HepG2 (cell line): ENCODE measurements around the gene FAM111A. TPM values are rescaled to one million over a fixed set of nuclear protein-coding genes. Genes with fewer than 3 reads are reported as not detected.

Experiments
- BHLHE40 ChIP-seq: IDR thresholded peaks from 2 replicates; pipeline ENCODE4 v1.6.1; 2011; ENCODE audit warnings: low read length, improper control_type of control experiment
- CCAR2 ChIP-seq: fragments of 200-400 bp; formaldehyde crosslinking; optimal IDR thresholded peaks from 2 replicates; pipeline ENCODE3; 2018; ENCODE audit warnings: low read depth, mild to moderate bottlenecking, low read length, moderate library complexity
- FOXJ3 ChIP-seq: sonication (generic); formaldehyde crosslinking; IDR thresholded peaks from 2 replicates; pipeline ENCODE4 v1.4.0; 2020; ENCODE audit warnings: missing genetic modification reagents, mild to moderate bottlenecking, borderline replicate concordance
- NR2C2 ChIP-seq: sonication (generic); formaldehyde crosslinking; IDR thresholded peaks from 2 replicates; pipeline ENCODE4 v1.4.0; 2020; ENCODE audit warnings: missing genetic modification reagents, mild to moderate bottlenecking, moderate library complexity, borderline replicate concordance
- ZBTB25 ChIP-seq: IDR thresholded peaks from 2 replicates; pipeline ENCODE4 v1.6.1; 2018; ENCODE audit warnings: missing genetic modification reagents
- ZKSCAN5 ChIP-seq: sonication (generic); formaldehyde crosslinking; IDR thresholded peaks from 2 replicates; pipeline ENCODE4 v1.5.1; 2020; ENCODE audit warnings: mild to moderate bottlenecking, missing genetic modification reagents
- ZNF331 ChIP-seq: sonication (generic); formaldehyde crosslinking; IDR thresholded peaks from 2 replicates; pipeline ENCODE4 v1.4.0; 2020; ENCODE audit warnings: missing genetic modification reagents
- ZNF772 ChIP-seq: sonication (generic); formaldehyde crosslinking; IDR thresholded peaks from 2 replicates; pipeline ENCODE4 v1.5.0; 2020; ENCODE audit warnings: mild to moderate bottlenecking, missing genetic modification reagents
- ZNF883 ChIP-seq: sonication (generic); formaldehyde crosslinking; IDR thresholded peaks from 2 replicates; pipeline ENCODE4 v1.5.1; 2020; ENCODE audit warnings: mild to moderate bottlenecking, missing genetic modification reagents; ENCODE audit errors: not compliant biosample characterization
- polyA plus RNA-seq, 8 experiments: library from polyadenylated mRNA; depleted of rRNA in 3 of 8; stranded (reverse) in 7 of 8; unstranded in 1 of 8; fragments of >200 nt; fragmentation: Illumina TruSeq in 4 of 8; extraction: Trizol in 4 of 8; gene quantifications; 2 replicates each; pipeline versions ENCODE4 v1.2.1 to v1.2.3, GENCODE V29; 2011 to 2016; ENCODE audit warnings: low read depth in 4 of 8, missing spikeins in 1 of 8, mixed read lengths in 1 of 8; ENCODE audit not compliant: insufficient read depth in 1 of 8
- total RNA-seq, 5 experiments: library from RNA; depleted of rRNA; stranded (reverse); fragments of >200 nt; fragmentation: Illumina TruSeq; extraction: Trizol; gene quantifications; 2 replicates each; pipeline ENCODE4 v1.2.3, GENCODE V29; 2016; ENCODE audit warnings: low read depth in 1 of 5
- TF ChIP-seq, protein P1 (sequence below): sonication (generic); formaldehyde crosslinking; IDR thresholded peaks from 2 replicates; pipeline ENCODE4 v1.5.0; 2020; ENCODE audit warnings: mild to moderate bottlenecking, missing genetic modification reagents, borderline replicate concordance
- TF ChIP-seq, protein P2 (sequence below): sonication (generic); formaldehyde crosslinking; conservative IDR thresholded peaks from 2 replicates; pipeline ENCODE4 v1.8.0; 2022; ENCODE audit warnings: mild to moderate bottlenecking, moderate library complexity, missing genetic modification reagents
- TF ChIP-seq, protein P3 (sequence below): sonication (generic); formaldehyde crosslinking; IDR thresholded peaks from 2 replicates; pipeline ENCODE4 v1.4.0; 2020; ENCODE audit warnings: missing genetic modification reagents, borderline replicate concordance

The FAM111A gene
- total and polyA plus RNA-seq, 2 of the 13 experiments (the other 11 are each of a cell fraction or from before 2014, with no cell fraction given): 3.2 to 13.5 TPM

DNA sequence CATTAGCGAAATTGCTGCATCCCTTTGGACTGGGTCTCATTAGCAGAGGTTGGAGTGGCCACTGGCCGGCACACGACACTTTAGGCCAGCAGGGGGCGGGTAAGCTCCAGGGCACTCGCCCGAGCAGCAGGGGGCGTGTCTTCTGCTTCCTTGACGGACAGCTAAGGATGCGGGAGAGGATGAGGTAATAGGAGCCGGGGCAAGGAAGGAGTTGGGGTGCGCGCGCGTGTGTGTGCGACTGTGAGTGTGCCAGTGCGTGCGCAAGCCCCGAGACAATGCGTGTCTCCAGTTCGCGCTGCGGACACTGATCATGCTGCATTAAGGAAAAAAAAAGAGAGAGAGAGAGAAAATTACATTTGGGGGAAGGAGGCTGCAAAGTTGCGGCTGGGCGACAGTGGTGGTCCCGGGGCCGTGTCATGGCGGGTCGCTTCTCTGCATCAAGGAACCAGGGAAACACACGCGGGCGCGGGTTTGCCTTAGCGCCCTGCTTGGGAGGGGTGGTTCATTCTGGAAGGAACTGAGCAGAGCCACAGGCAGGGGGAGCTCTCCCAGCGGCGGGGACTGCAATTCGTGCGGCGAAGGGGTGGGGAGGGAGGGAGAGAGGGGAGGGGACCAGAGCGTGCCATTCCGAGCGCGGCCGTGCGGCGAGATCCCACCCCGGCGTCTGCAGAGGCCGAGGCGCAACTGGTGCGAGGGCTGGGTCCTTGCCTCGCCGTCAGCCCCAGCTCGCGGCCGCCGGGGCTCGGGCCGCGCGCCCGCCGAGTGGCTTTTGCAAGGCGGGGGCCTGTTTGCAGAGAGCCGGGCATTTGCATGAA is 29.1 kb downstream of the FAM111A start, which contains the start of gene DTX4 (continued):
- TF ChIP-seq ZBTB25 (CRISPR knock-in tag) (no peak), BHLHE40 (0 out of 2 replicates have a peak, but pooled peaks have one; percentile 5), ZKSCAN5 (CRISPR knock-in tag) (no peak), CCAR2 (no peak), ZNF331 (CRISPR knock-in tag) (peak; percentile 22), ZNF772 (CRISPR knock-in tag) (no peak), FOXJ3 (CRISPR knock-in tag) (no peak), ZNF883 (CRISPR knock-in tag) (peak; percentile 20), NR2C2 (CRISPR knock-in tag) (no peak)
- TF ChIP-seq, protein P1, sequence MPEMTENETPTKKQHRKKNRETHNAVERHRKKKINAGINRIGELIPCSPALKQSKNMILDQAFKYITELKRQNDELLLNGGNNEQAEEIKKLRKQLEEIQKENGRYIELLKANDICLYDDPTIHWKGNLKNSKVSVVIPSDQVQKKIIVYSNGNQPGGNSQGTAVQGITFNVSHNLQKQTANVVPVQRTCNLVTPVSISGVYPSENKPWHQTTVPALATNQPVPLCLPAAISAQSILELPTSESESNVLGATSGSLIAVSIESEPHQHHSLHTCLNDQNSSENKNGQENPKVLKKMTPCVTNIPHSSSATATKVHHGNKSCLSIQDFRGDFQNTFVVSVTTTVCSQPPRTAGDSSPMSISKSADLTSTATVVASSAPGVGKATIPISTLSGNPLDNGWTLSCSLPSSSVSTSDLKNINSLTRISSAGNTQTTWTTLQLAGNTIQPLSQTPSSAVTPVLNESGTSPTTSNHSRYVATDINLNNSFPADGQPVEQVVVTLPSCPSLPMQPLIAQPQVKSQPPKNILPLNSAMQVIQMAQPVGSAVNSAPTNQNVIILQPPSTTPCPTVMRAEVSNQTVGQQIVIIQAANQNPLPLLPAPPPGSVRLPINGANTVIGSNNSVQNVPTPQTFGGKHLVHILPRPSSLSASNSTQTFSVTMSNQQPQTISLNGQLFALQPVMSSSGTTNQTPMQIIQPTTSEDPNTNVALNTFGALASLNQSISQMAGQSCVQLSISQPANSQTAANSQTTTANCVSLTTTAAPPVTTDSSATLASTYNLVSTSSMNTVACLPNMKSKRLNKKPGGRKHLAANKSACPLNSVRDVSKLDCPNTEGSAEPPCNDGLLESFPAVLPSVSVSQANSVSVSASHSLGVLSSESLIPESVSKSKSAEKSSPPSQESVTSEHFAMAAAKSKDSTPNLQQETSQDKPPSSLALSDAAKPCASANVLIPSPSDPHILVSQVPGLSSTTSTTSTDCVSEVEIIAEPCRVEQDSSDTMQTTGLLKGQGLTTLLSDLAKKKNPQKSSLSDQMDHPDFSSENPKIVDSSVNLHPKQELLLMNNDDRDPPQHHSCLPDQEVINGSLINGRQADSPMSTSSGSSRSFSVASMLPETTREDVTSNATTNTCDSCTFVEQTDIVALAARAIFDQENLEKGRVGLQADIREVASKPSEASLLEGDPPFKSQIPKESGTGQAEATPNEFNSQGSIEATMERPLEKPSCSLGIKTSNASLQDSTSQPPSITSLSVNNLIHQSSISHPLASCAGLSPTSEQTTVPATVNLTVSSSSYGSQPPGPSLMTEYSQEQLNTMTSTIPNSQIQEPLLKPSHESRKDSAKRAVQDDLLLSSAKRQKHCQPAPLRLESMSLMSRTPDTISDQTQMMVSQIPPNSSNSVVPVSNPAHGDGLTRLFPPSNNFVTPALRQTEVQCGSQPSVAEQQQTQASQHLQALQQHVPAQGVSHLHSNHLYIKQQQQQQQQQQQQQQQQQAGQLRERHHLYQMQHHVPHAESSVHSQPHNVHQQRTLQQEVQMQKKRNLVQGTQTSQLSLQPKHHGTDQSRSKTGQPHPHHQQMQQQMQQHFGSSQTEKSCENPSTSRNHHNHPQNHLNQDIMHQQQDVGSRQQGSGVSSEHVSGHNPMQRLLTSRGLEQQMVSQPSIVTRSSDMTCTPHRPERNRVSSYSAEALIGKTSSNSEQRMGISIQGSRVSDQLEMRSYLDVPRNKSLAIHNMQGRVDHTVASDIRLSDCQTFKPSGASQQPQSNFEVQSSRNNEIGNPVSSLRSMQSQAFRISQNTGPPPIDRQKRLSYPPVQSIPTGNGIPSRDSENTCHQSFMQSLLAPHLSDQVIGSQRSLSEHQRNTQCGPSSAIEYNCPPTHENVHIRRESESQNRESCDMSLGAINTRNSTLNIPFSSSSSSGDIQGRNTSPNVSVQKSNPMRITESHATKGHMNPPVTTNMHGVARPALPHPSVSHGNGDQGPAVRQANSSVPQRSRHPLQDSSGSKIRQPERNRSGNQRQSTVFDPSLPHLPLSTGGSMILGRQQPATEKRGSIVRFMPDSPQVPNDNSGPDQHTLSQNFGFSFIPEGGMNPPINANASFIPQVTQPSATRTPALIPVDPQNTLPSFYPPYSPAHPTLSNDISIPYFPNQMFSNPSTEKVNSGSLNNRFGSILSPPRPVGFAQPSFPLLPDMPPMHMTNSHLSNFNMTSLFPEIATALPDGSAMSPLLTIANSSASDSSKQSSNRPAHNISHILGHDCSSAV (CRISPR knock-in tag): no peak
- TF ChIP-seq, protein P2, sequence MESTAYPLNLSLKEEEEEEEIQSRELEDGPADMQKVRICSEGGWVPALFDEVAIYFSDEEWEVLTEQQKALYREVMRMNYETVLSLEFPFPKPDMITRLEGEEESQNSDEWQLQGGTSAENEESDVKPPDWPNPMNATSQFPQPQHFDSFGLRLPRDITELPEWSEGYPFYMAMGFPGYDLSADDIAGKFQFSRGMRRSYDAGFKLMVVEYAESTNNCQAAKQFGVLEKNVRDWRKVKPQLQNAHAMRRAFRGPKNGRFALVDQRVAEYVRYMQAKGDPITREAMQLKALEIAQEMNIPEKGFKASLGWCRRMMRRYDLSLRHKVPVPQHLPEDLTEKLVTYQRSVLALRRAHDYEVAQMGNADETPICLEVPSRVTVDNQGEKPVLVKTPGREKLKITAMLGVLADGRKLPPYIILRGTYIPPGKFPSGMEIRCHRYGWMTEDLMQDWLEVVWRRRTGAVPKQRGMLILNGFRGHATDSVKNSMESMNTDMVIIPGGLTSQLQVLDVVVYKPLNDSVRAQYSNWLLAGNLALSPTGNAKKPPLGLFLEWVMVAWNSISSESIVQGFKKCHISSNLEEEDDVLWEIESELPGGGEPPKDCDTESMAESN (CRISPR knock-in tag): no peak; the same call in 1 of the 2 replicates
- TF ChIP-seq, protein P3, sequence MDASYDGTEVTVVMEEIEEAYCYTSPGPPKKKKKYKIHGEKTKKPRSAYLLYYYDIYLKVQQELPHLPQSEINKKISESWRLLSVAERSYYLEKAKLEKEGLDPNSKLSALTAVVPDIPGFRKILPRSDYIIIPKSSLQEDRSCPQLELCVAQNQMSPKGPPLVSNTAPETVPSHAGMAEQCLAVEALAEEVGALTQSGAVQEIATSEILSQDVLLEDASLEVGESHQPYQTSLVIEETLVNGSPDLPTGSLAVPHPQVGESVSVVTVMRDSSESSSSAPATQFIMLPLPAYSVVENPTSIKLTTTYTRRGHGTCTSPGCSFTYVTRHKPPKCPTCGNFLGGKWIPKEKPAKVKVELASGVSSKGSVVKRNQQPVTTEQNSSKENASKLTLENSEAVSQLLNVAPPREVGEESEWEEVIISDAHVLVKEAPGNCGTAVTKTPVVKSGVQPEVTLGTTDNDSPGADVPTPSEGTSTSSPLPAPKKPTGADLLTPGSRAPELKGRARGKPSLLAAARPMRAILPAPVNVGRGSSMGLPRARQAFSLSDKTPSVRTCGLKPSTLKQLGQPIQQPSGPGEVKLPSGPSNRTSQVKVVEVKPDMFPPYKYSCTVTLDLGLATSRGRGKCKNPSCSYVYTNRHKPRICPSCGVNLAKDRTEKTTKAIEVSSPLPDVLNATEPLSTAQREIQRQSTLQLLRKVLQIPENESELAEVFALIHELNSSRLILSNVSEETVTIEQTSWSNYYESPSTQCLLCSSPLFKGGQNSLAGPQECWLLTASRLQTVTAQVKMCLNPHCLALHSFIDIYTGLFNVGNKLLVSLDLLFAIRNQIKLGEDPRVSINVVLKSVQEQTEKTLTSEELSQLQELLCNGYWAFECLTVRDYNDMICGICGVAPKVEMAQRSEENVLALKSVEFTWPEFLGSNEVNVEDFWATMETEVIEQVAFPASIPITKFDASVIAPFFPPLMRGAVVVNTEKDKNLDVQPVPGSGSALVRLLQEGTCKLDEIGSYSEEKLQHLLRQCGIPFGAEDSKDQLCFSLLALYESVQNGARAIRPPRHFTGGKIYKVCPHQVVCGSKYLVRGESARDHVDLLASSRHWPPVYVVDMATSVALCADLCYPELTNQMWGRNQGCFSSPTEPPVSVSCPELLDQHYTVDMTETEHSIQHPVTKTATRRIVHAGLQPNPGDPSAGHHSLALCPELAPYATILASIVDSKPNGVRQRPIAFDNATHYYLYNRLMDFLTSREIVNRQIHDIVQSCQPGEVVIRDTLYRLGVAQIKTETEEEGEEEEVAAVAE (CRISPR knock-in tag): no peak
